Measurements from ENCODE around the gene SLC6A6. TPM values are rescaled to one million over a fixed set of nuclear protein-coding genes. Genes with fewer than 3 reads are reported as not detected.

The SLC6A6 gene
- polyA plus RNA-seq, 1 donor (not counting 4 experiments of a cell fraction or from before 2014, with no cell fraction given), result 8.3 TPM

DNA sequence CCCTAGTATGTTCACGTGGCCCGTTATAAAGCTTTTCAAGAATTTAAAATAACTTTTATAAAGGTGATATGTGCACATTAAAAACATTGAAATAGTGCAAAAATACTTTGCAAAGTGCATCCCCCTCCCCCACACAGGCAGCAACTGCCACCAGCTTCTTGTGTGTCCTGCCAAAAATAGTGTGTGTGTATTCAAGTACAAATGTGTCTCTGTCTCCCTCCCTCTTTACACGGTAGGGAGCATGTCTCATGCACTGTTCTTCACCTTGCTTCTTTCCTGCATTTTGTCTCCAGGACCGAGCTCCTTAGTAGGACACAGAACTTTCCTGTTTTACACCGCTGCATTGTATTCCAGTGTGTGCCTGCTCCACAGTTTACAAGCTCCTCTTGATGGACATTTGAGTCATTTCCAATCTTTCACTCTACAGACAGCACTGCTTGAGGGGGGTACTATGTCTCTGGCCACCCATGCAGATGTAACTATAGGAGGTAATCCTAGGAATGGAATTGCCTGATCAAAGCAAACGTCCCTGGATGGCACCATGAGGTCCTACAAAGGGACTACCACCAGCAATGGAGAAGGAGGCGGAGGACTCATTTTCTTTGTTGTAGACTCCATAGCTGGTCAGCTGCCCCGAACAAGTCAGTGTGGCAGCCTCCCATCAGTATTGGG, 52.4 kb downstream of the SLC6A6 start:
- H3K9me3 ChIP-seq (ENCODE audit: control insufficient read depth, low read depth, low read length), result no peaks in the 10 kb centered on the region

DNA sequence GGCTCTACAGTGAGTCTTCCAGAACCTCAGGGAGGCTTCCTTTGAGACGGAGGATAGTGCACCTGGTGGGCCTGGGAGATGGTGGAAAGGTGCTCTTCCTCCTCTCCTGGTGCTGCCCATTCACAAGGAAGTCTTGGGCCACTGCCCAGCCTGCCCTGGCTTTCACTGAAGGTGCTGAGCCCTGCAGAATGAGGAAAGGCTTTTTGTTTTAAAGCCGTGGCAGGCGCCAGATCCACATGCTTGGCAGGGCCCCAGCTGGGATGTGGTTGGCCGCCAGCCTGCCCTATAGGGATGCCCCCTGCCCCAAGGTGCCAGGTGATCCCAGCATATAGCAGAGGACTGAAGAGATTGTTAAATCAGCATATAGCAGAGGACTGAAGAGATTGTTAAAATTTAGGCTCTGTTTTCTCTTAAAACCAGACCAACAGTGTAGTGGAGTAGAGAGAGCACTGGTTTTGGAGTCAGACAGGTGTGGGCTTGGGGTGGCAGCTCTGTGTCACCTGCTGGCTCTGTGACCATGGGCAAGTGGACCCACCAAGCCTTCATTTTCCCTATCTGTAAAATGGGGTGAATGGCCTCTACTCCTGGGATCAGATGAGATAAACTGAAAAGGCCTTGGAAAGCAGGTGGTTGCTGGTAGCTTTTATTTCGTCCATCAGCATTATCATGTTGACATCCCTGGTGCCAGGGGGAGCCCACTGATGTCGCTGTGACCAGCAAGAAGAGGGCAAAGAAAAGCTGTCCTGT, 53.3 kb downstream of the SLC6A6 start:
- peaks cover 23% of the 10 kb centered on the region for H3K4me1 ChIP-seq (ENCODE audit: control insufficient read depth, extremely low read depth, insufficient read depth, low read length)
- no peak overlapping the region for H3K4me3 ChIP-seq (ENCODE audit: control insufficient read depth in 2 of 3, extremely low read depth in 1 of 3, insufficient read depth in 2 of 3, low read depth in 1 of 3, low read length in 3 of 3)
- DNase-seq (ENCODE audit: low read depth, low spot score) (no peak), FAIRE-seq (no peak)
- TF ChIP-seq, protein P1, sequence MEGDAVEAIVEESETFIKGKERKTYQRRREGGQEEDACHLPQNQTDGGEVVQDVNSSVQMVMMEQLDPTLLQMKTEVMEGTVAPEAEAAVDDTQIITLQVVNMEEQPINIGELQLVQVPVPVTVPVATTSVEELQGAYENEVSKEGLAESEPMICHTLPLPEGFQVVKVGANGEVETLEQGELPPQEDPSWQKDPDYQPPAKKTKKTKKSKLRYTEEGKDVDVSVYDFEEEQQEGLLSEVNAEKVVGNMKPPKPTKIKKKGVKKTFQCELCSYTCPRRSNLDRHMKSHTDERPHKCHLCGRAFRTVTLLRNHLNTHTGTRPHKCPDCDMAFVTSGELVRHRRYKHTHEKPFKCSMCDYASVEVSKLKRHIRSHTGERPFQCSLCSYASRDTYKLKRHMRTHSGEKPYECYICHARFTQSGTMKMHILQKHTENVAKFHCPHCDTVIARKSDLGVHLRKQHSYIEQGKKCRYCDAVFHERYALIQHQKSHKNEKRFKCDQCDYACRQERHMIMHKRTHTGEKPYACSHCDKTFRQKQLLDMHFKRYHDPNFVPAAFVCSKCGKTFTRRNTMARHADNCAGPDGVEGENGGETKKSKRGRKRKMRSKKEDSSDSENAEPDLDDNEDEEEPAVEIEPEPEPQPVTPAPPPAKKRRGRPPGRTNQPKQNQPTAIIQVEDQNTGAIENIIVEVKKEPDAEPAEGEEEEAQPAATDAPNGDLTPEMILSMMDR (optimal IDR thresholded peaks at IDR 0.05 in 1 of 3, IDR thresholded peaks at IDR 0.05 in 1 of 3, conservative IDR thresholded peaks at IDR 0.05 in 1 of 3; ENCODE audit: extremely low read depth in 1 of 3, insufficient read depth in 2 of 3, low read length in 3 of 3), result no peak
- TF ChIP-seq EZH2 (IDR thresholded peaks at IDR 0.05; ENCODE audit: low read length), result no peak
- no peaks in the 10 kb centered on the region for H3K9me3 ChIP-seq (ENCODE audit: control insufficient read depth, low read depth, low read length)
- H3K36me3 ChIP-seq (ENCODE audit: control insufficient read depth in 2 of 2, extremely low read depth in 1 of 2, insufficient read depth in 2 of 2, low read length in 2 of 2), result peaks cover 0 to 10% of the 10 kb centered on the region in 2 experiments
- H3K27ac ChIP-seq (ENCODE audit: control insufficient read depth, insufficient read depth, low read length), result no peak overlapping the region
- H3K9me1 ChIP-seq (ENCODE audit: control insufficient read depth, extremely low read depth, insufficient read depth, low read length), result no peaks in the 10 kb centered on the region
- no peaks in the 10 kb centered on the region for H3K27me3 ChIP-seq (ENCODE audit: control insufficient read depth, extremely low read depth, insufficient read depth, low read length)
- no peak overlapping the region for H3K4me2 ChIP-seq (ENCODE audit: control insufficient read depth, extremely low read depth, insufficient read depth, low read depth, low read length)
- peaks cover 4% of the 10 kb centered on the region for H4K20me1 ChIP-seq (ENCODE audit: control insufficient read depth, extremely low read depth, insufficient read depth, low read length)
- H3K9ac ChIP-seq (ENCODE audit: control insufficient read depth, extremely low read depth, insufficient read depth, low read length), result no peak overlapping the region
- dilution Hi-C loops (cut with MboI; ENCODE audit: extremely low pct_ligation_motif_present, low sequenced_read_pairs), result no loop called here
- no peak overlapping the region for H2AFZ ChIP-seq (ENCODE audit: control insufficient read depth, low read length)
- H3K79me2 ChIP-seq (ENCODE audit: control insufficient read depth, insufficient read depth, low read length), result no peaks in the 10 kb centered on the region

More for the DNA sequence above, 52.4 kb downstream of the SLC6A6 start:
- TF ChIP-seq, protein P1 (optimal IDR thresholded peaks at IDR 0.05 in 1 of 3, IDR thresholded peaks at IDR 0.05 in 1 of 3, conservative IDR thresholded peaks at IDR 0.05 in 1 of 3; ENCODE audit: extremely low read depth in 1 of 3, insufficient read depth in 2 of 3, low read length in 3 of 3), result no peak
- no peak for TF ChIP-seq EZH2 (IDR thresholded peaks at IDR 0.05; ENCODE audit: low read length)
- no peaks in the 10 kb centered on the region for H3K9me1 ChIP-seq (ENCODE audit: control insufficient read depth, extremely low read depth, insufficient read depth, low read length)
- H3K27me3 ChIP-seq (ENCODE audit: control insufficient read depth, extremely low read depth, insufficient read depth, low read length), result no peaks in the 10 kb centered on the region
- H3K4me3 ChIP-seq (ENCODE audit: control insufficient read depth in 2 of 3, extremely low read depth in 1 of 3, insufficient read depth in 2 of 3, low read depth in 1 of 3, low read length in 3 of 3), result no peak overlapping the region
- H3K9ac ChIP-seq (ENCODE audit: control insufficient read depth, extremely low read depth, insufficient read depth, low read length), result no peak overlapping the region
- no peak for DNase-seq (ENCODE audit: low read depth, low spot score)
- no peaks in the 10 kb centered on the region for H3K79me2 ChIP-seq (ENCODE audit: control insufficient read depth, insufficient read depth, low read length)
- no peak for FAIRE-seq
- peaks cover 4% of the 10 kb centered on the region for H4K20me1 ChIP-seq (ENCODE audit: control insufficient read depth, extremely low read depth, insufficient read depth, low read length)
- peaks cover 0 to 10% of the 10 kb centered on the region in 2 experiments for H3K36me3 ChIP-seq (ENCODE audit: control insufficient read depth in 2 of 2, extremely low read depth in 1 of 2, insufficient read depth in 2 of 2, low read length in 2 of 2)
- dilution Hi-C loops (cut with MboI; ENCODE audit: extremely low pct_ligation_motif_present, low sequenced_read_pairs), result no loop called here
- H2AFZ ChIP-seq (ENCODE audit: control insufficient read depth, low read length), result no peak overlapping the region
- no peak overlapping the region for H3K4me2 ChIP-seq (ENCODE audit: control insufficient read depth, extremely low read depth, insufficient read depth, low read depth, low read length)
- peaks cover 23% of the 10 kb centered on the region for H3K4me1 ChIP-seq (ENCODE audit: control insufficient read depth, extremely low read depth, insufficient read depth, low read length)
- no peak overlapping the region for H3K27ac ChIP-seq (ENCODE audit: control insufficient read depth, insufficient read depth, low read length)
